Activated CD4-positive, CD25-positive, alpha-beta regulatory T cell treated with anti-CD3 and anti-CD28 coated beads, Interleukin-2, amount 50 U/mL, for 16 hours (primary cell): ENCODE measurements around the gene GNS.
"Not testable (repeated sequence)": the region's sequence is repeated elsewhere in the genome, so short reads cannot be mapped to it uniquely, and the experiment has no call there.

Source experiments
- DNase-seq: peaks from one replicate; pipeline ENCODE4 v3.0.0-alpha.2; 2020; ENCODE audit warnings: low read depth, low spot score

Gene GNS

DNA sequence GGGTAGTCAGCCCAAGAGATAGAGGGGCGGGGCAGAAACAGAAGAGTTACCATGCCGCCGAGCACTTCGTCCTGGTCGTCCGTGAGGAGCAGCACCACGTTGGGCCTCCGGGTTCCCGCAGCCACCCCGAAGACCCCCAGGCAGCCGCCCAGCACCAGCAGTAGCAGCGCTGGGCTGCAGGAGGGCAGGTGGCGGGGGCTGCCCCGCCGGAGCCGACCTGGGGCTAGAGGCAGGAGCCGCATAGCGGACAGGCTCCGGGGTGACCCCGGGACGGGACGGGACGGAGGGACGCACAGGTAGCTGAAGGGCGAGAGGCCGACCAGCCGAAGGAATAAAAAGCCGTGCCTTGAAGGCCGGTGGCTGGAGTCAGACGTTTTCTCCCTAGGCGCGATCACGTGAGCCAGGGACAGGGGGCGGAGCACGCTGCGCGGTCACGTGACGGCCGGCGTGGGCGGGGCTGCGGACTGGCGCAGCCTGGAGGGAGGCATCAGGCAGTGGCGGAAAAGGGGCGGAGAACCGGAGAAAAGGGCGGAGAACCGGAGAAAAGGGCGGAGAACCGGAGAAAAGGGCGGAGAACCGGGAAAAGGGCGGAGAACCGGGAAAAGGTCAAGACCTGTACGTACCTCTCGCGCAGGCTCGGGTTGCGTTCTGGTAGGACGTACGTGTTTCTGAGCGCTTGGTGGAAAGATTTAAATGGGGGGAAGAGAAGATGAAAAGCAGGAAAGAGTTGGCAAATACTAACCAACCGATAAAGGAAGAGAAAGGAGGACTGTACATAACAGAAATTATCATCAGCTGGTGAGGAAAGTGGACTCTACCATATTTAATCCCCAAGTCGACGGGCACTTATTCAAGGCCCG, at the start of gene GNS:
TSS of gene GNS (minus strand) at position 372 of the 860 bp plus-strand sequence. CDS start at position 242, 130 bp downstream.
- DNase-seq, result peak; percentile 88

DNA sequence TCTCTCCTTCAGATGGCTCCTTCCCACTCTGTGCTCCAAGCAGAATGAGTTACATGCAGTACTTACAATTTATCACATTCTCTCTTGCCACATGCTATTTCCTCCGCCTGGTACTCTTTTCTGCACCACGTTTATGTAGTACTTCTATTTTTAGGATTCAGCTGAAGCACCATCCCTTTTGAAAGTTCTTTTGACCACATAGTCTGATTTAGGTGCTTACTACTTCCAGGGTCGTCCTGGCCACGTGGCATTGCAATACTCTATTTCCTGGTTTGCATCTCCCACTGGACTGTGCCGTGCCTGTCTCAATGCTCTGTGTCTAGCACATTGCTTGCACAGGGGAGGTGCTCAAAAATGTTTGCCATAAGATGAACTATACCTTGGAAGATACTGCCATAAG, 48.9 kb upstream of the GNS start:
- no peak for DNase-seq

DNA sequence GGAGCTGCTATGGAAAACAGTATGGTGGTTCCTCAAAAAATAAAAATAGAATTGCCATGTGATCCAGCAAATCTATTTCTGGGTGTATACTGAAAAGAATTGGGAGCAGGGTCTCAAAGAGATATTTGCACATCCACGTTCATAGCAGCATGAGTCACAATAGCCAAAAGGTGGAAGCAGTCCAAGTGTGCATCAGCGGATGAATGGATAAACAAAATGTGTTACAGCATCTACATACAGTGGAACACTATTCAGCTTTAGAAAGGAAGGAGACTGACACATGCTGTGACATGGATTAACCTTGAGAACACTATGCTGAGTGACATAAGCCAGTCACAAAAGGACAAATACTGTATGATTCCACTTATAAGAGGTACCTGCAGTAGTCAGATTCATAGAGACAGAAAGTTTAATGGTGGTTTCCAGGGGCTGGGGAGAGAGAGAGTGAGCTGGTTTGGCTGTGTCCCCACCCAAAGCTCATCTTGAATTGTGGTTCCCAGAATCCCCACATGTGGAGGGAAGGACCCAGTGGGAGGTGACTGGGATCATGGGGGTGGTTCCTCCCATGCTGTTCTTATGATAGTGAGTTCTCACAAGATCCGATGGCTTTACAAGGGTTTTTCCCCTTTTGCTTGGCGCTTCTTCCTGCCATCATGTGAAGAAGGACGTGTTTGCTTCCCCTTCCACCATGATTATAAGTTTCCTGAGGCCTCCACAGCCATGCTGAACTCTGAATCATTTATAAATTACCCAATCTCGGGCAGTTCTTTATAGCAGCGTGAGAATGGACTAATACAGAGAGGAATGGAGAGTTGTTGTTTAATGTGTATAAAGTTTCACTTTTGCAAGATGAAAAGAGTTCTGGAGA, 47.6 kb upstream of the GNS start:
- no peak for DNase-seq

DNA sequence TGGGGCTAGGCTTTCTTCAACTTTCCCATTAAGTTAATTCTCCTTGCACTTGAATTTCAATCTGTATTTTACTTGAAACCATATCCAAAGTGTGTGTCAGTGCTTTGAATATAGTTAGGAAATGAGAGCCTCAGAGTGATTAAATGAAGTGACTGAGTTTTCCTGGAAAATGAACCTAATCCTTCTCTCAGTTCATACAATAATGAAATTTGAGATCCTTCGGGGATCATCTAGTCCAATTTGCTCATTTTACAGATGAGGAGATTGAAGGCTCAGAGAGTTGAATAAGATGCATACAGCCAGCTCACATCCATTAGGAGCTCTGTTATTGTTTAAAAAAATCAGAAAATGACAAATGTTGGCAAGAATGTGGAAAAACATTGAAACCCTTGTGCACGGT, 47.0 kb upstream of the GNS start:
- no peak for DNase-seq

DNA sequence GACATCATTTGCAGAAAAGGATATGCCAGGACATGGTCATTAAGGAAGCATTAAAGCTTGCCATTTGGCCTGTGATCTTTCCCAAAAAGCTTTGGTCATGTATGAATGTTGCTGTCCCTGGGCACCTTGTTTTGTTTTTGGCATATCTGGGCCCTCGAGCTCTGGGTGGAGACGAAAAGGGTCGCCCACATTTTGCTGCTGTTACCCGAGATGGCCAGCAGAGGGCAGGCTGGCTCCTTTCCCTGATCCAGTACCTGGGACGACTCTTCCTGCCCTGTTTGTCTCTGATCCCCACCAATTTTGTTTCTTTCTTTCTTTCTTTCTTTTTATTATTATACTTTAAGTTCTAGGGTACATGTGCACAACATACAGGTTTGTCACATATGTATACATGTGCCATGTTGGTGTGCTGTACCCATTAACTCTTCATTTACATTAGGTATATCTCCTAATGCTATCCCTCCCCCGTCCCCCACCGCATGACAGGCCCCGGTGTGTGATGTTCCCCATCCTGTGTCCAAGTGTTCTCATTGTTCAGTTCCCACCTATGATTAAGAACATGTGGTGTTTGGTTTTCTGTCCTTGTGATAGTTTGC, 43.1 kb upstream of the GNS start:
- not testable (repeated sequence) for DNase-seq

DNA sequence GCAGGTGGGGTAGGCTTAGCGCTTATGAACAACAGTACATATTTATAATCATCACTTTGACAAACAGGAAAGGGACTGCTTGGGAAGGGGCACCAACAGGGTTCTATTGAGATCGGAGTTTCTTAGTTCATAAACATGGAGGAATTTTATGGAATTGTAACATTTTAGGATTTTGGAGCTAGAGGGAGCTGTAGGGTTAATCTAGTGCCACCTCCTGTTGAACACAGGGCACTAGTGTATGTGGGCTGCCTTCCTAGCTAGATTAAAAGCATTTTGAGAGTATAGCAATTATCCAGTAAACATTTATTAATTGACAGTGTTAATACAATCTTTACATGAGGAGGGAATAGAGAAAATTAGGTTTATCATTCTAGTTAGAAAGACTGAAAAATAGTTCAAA, 42.2 kb upstream of the GNS start:
- no peak for DNase-seq

DNA sequence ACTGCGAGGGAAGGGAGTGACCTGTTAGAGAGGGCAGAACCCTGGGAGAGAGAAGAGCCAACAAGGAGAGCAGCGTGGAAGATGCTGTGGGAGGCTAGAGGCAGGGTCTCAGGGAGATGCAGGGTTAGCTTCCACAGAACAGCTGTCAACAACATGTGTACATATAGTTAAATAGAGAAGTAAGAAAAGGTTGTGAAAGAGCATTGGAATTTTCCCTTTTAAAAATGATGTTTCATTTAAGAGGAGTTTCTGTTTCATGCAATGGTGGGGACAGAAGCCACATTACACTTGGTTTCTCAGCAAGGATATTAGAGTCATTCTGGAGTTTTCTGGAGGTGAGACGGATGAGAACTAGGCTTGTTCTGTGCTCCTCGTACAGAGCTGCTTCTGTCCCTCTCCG, 41.4 kb upstream of the GNS start:
- no peak for DNase-seq

DNA sequence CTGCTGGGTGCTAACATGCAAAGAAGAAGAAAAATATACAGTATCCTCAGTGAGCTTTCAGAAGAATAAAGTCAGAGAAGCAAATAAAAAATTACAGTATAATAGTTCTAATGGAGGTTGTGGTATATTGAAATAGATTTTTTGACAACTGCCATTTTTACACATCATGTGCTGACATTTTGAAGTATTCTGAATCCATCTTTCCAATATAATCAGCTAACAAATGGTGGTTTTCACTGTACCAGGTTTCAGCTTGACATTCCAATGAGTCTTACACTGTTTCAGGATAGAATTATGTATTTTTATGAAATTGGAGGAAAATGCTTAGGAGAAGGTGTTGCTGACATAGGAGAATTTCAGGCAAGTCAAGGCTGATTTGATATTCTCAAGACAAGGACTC, 39.0 kb upstream of the GNS start:
- no peak for DNase-seq

DNA sequence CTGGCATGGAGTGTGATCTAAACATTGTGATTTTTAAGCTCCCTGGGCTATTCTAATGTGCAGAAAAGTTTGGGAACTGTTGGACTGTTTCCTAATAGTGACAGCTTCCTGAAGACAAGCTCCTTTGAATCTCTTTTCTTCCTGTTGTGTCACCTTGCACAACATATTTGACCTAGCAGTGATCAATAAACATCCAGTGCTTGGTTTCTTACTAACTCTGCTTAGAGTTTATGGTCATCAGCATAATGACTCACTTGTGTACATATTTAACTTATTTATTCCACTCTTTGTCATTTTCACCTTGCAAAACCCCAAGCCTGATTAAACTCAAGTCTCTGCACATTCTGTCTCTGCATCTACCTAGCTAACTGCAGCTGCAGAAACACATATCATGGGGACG, 38.0 kb upstream of the GNS start:
- DNase-seq, result no peak

DNA sequence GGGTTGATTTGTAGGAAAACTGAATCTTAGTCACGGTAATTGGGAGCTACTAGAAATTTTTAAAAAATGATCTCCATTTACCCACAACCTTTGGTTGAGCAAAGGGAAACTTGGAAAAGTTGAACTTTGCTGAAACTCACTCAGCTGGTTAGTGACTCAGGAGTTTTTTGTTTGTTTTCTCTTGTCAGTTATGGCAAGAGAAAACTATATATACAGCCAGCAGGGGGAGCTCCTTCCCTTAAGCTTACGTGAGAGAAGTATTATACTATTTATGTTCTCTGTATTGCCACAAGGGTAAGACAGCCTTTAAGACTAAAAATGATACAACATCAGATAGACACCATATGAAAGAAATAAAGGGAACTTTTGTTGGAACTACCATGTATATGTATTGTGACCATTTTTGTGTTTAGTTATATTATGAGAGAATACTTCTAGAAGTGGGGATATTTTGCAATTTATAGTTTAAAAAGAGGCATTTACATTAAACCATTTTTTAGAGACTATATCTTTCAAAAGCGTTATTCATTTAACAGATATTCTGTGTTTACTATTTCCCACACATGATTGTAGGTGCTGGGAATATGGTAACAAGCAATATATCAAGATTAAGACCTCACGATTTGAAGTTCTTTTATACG, 37.1 kb upstream of the GNS start:
- peak; percentile 37 for DNase-seq

DNA sequence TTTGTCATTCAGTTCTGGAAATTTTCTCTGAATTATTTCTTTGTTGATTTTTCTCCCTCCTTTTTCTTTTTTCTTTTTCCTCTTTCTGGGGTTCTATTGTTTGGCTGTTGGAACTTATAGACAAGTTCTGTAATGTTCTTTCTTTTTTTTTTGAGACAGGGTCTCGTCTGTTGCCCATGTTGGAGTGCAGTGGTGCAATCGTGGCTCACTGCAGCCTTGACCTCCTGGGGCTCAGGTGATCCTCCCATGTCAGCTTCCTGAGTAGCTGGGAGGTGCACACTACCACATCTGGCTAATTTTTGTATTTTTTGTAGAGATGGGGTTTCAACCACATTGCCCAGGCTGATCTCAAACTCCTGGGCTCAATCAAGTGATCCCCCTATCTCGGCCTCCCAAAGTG, 35.1 kb upstream of the GNS start:
- DNase-seq, result no peak

DNA sequence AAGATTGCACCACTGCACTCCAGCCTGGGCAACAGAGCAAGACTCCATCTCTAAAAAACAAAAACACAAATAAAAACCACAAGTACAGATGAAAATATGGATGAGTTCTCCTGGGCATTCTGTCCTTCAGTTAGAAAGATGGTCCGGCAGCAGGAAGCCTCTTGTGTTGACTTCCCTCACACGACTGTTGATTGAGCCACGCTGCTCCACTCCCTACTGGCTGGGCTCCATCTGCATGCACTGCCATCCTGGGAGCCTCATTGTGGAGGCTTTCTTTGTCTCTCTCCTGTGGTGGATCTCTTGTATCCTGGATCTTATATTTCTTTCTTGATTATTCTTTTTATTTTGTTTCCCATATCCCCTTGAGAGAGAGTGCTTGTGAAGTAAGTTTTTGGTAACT, 34.4 kb upstream of the GNS start:
- DNase-seq, result no peak

DNA sequence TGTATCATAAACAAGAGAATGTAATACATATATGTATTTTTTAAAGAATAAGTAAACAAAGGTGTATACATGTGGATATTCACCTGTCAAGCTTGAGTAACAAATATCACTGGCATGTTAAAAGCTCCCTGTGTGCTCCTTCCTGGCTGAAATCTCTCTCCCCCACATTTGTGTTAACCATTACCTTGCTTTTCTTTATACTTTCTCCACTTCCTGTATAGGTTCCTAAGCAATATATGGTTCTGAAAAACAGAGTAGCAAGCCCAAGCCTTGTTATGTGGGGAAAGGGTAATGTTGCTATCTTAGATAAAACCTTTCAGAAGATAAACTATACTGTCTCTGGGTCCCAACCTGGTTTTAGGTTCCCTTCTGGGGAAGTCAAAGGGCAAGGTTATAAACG, 32.9 kb upstream of the GNS start:
- DNase-seq, result no peak

DNA sequence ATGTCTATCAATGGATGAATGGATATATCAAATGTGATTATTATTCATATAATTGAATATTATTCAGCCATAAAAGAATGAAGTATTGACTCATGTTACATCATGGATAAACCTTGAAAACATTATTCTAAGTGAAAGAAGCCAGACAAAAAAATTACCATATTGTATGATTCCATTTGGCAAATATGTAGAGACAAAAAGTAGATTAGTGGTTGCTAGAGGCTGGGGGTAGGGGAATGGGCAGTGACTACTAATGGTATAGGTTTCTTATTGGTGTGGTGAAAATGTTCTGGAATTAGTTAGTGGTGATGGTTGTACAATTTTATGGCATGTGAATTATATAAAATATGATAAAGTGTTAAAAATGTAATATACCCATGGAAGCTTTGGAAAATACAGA, 31.8 kb upstream of the GNS start:
- no peak for DNase-seq

DNA sequence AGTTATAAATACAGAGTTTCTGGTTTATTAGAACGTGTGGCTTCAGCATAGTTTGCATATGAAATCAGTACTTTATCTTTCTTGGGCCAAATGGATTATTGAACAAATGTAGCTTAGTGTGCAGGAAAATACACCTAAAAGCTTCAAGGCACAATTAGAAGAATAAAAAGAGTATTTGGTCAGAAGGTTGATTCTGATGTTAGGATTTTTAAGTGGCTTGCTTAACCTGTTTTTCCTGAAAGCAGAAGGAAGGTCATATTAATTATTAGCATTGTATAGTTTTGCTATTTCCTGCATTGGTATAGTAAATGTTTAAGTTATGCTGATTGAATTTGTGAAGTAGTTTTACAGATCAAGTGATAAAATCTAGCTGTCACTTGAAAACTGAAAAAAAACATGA, 31.0 kb upstream of the GNS start:
- DNase-seq, result no peak

DNA sequence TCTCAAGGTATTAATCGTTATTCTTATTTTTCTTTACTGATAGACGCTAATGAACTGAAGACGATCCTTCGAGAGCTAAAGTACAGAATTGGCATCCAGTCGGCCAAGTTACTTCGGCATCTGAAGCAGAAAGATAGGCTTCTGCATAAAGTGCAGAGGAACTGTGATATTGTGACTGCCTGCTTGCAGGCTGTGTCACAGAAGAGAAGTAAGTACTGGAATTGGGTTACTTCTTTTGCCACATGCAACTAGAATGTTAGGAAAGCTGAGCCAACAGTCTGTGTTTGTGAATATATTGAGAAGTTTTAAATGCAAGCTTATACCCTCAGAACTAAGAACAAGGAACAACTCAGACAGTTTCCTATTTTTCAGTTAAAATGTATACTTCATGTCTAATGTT, 26.6 kb upstream of the GNS start:
- no peak for DNase-seq

DNA sequence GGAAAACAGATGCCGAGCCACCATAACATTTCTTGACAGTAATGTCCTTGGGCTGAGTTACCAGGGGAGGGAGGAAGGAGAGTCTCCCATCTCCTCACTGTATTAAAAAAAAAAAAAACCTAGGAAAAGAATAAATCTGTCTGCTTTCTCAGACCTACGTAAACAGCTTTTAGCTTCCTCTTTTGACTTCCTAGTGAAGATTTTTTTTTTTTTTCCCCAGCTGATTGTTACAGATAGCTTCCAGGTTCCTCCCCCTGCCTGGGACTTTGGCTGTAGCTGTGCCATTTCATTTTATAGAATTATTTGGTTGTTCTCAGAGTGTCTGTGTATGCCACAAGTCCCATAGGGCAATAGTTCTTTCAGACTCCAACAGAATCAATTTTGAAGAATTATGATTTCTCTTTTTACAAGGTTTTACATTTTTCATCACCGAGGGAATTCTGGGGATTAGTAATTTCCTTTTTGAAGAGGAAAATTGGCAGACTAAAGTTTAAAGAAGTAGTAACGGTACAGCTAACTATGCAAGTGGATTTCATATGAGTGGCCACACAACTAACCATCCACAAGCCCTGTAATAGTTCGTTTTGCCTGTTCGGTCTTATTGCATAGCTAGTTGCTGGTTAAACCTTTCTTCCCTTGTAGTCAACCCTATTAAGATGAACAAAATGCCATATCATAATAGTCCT, 23.1 kb upstream of the GNS start:
- no peak for DNase-seq

DNA sequence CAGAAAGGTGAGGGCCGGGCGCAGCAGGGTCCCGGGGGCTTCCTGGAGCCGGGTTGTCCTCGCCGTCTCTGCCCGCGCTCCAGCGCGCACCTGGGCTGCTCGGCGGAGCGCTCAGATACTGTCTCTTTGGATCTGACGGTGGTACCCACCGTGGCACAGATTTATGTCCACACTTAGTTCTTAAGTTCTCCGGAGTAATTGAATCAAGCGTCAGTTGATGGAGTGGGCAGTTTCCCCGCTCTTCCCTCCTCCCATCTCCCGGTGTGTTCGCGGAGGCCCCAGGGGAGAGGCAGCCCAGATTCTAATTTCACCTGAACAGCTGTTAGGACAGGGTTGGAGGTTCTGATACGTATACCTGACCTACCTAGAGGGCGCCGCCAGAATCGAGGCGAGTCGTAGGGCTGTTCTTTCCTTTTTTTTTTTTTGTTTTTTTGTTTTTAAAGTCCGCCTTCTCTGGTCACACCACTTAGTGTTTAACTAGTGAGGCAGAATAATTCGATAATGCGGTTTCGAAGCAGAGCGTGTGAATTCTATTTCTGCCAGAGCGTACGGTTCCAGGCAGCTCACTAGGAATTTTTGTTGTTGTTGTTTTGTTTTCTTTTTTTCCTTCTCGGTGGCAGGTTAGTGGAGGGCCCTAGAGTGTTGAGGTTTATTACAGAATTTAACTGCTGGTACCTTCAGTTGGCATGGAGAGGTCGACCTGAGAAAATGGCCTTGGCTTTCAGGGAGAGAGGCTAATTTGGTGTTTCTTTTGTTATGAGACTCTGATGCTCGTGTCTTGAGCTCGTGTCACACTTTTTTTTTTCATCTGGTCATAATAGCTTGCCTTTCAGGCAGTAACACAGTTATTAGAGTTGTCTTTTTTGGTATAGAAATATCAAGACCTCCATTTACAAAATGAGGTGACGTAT, 22.3 kb upstream of the GNS start:
- DNase-seq, result no peak

DNA sequence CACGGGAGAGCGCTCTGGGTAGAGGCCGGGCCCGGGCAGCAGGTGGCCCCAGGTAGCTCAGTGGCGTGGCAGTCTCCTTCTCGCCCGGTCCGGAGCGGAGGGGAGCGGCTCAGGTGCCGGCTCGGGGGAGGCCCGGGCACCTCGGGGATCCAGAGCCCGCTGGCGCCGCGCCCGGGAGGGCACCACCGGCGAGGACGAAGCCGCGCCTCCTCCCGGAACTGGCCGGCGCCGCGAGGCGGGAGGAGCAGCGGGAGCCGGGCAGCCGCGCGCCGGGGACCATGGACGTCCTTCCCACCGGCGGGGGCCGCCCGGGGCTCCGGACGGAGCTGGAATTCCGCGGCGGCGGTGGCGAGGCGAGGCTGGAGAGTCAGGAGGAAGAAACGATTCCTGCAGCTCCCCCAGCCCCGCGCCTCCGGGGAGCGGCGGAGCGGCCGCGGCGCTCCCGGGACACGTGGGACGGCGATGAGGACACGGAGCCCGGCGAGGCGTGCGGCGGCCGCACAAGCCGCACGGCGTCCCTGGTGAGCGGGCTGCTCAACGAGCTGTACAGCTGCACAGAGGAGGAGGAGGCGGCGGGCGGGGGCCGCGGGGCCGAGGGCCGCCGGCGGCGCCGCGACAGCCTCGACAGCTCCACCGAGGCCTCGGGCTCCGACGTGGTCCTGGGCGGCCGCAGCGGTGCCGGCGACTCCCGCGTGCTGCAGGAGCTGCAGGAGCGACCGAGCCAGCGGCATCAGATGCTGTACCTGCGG, 21.5 kb upstream of the GNS start:
- DNase-seq, result no peak

DNA sequence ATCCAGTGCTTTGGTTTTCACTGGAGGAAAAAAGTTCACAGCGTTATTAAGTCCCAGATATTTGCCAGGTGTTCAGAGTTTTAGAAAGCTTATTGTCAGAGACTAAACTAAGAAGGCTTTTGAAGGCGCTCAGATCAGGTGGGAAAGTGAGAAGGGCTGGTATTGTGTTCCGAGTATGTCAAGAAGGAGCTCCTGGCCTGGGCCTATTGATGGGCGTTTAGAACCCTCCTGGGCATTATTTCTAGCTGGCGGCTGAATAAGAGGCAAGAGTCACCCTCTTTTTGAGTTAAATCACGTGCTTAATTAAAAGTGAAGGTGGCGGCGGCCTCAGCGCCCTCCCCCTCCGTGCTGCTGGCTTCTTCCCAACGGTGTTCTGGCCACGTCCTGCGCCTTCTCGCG, 20.9 kb upstream of the GNS start:
- no peak for DNase-seq
